ENCODE data around the gene FEZF2.

Gene FEZF2

DNA sequence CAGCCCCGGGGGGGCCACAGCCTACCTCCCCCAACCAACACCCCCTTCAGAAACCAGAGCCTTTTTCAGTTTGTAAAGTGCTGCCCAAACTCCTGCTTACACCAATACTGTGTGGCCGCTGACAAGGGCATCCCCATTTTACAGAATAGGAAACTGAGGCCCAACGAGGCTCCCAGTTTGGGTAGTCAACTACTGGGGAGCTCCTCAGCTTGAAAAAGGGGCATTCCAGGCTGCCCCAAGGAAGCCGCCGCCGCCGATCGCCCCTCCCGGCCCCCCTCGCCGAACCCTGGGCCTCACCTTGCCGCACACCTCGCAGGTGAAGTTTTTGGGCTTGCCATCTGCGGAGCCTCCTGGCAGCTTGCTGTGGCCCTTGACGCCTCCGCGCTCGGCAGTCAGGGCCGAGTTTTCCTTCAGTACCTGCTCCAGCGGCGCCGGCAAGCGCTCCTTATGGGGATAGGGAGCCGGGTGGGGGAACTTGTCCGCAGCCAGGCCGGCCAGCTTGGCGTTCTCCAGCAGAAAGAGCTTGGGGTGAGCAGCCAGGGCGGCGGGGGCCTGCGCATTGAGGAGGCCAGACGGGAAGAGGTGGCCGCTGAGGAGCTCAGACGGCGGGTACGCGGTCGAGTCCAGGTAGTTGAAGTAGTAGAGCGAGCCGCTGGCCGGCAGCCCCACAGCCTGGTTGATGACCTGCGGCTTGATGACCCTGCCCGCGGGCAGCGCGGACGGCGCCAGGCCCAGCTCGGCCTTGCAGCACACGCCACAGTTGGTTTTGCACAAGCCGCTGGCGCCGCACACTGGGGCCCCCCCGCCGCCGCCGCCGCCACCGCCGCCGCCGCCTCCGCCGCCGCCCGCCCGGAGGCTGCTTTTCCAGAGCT lies 1.4 kb downstream of the FEZF2 start:
- DNase-seq, result no peak

DNA sequence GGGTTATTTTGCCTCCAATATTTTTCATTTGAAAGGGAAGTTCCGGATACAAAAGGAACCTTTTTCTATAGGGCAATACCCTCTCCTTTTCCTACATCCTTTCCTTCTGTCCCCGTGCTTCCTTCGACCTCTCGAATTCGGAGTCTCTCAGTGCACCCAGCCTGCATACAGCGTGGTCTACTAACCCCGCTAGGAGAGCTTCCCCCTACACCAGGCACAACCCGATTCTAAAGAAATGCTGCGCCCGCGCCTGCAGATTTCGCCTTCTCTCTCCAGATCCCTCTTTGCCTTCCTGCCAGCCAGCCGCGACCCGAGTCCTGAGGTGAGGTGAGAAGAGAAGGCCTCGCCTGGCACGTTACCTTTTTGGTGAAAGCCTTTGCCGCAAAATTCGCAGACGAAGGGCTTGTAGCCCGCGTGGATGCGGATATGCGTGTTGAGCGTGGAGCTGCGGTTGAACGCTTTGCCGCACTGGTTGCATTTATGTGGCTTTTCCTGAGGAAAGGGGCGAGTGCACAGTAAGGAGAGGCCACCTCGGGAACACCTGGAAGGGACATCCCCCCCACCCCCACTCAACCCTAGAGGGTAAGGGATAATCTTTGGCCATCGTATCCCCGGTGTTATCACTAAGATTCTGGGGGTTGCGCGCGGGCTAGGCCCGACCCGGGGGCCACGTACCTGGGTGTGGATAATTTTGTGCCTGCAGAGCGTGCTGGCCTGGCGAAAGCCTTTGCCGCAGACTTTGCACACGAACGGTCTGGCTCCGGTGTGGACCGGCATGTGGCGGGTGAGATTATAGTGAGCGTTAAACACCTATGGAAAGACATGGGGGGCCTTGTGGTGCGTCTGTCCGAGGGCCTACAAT lies 2.3 kb downstream of the FEZF2 start:
- no peak for DNase-seq

DNA sequence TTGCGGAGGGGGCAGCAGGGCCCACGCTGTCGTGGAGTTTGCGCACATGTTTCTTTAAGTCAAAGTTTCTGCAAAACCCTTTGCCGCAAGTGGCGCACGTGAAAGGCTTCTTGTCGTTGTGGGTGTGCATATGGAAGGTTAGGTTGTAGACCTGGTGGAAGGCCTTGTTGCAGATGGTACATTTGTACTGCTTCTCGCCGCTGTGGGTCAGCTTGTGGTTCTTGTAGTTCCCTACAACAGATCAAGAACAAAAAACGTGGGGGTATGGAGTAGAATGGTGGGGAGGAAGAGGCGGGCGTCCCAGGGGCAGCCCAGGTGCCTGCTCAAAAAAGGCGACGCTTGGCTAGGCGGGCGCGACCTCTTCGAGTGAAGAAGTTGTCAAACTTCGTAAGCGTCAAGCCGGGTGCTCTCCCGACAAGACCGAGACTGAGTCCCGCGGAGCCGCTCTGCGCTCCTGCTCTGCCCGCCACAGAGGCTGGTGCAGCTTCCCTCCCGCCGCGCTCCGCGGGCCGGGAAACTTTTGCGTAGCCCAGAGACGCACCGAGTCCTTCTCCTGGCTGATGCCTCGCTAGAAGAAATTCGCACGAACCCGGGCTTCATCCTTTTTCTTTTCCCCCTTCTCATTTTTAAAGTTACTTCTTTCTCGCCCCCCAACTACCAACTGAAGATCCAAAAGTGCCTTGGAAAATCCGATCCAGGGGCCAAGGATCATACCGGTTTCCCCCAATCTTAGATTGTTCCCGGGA lies 3.1 kb downstream of the FEZF2 start:
- no peak for DNase-seq

DNA sequence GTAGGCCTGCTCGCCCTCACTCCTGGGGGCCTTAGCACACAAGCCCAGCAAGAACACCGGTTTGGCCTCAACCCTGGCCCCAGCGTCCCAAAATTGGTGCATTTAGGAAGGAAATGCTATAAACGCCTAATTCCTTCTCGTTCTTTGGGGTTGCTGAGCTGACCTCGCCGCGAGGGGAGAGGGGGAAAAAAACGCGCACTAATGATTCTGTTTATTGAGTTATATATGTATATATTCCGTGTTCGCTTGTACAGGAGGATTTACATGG lies 3.9 kb downstream of the FEZF2 start:
- DNase-seq, result no peak

DNA sequence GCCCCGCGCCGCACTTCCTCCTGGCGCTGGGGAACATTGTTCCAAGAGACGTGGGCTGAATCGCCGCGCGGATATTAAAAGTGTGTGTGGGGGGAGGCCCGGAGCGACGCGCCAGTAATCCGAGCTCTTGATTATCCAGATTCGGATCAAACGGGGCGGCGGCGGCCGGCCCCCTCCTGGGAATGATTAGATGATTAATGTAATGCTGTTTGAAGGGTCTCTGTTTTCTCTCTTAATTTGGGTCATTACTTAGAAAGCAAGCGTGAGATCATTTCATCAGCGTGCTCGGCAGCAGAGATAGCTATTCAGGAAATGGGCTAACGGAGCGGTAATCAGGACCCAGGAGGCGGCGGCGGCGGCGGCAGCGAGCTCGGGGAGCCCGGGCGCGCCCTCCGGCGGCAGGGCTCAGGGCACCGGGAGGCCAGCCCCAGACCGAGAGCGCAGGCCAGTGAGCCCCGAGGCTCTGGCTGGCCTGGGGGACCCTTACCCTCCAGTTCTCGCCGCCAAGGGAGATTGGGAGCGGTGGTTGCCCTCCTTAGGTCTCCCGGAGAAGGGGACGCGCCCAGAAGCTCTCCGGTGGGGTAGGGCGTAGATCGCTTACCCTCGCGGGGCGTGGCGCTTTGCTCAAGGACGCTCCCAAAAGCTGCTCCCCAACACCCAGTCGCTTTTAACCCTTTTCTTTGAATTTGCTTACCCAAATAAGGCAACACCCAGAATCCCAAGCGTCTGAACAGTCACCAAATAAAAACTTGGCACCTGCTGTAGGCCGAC lies 4.5 kb downstream of the FEZF2 start:
- DNase-seq, result no peak

DNA sequence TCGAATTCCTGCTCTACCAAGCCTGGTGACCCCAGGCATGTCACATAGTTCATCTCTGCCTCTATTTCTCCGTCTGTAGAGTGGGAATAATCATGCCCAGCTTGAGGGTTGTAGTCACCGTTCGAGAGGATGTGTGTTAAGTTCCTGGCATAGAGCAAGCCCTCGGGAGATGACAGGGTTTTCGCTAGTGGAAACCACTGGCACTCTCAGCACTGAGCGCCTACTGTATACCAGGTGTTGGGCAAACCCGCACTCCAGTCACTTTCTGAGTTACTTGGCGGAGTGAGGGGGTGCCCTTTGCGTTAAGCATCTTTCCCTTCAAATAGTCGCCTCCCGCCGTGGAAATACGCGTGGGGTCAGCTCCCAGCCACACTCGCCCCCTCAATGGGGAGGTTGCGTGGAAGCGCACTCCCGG lies 5.1 kb downstream of the FEZF2 start:
- DNase-seq, result no peak

DNA sequence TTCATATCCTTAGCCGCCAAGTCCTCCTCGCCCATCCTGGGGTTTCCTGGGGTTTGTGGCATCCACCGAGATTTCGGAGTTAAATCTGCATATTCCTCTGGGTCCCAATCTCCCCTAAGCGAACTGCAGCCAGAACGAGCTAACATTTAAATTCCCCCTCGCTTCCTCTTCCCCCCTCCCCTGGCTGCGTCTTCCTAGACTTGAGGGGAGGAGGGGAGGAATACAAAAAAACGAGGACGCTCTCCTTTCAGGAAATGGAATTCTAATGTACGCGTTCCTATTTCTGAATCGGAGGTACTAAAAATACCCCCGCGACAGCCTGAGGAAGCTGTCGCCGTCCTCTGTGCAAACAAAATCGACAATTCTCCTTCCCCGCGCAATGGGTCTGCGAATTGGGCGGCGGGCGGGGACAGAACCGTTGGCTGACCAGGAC lies 5.6 kb downstream of the FEZF2 start:
- DNase-seq, result no peak

DNA sequence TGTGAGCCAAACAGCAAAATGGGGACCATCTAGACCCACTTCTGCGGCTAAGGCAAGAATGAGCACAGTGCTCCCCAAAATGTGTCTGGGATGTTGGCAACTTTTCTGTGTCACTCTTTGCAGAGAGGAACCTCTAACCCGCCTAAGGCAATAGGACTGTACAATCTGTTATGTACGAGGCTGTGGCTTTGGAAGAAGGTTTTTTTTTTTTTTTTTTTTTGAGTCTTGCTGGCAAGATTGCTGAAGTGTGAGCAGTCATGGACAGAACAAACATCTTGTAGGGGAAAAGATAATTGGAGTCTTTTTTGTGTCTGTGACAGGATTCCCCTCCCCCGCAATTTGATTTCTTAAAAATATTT lies 7.2 kb downstream of the FEZF2 start:
- no peak for DNase-seq

DNA sequence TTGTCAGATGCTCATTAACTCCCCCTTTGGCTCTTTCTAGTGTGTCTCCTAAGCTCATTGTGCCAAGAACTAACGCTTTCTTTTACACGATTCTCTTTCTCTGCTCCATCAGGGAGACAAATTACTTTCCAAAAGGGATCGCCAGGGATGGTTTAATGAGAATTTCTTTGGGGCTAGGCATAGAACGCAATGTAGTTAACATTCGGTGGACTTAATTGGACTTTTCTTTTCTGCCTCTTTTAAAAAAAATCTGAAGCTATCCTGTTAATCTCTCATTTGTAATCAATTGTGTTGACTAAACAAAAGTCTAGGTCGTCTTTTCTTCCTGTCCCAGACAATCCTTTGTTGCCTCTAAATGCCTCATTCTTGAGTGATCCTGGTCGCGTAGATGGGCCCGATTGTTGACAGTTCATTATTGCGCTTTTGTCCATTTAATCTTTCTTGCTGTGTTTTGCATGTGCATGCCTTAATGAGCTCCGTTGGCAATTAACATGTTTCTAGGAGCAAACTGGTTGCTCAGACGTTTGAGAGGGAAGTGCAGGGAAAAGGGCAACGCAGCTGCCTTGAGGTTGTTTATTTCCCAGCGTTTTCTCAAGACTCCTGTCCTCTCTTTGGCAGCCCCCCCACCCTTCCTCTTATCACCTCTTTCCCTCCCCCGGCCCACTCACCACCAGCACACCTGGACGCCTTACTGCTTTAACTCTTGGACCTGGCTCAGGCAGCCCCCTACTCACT lies 7.8 kb downstream of the FEZF2 start:
- no peak for DNase-seq

DNA sequence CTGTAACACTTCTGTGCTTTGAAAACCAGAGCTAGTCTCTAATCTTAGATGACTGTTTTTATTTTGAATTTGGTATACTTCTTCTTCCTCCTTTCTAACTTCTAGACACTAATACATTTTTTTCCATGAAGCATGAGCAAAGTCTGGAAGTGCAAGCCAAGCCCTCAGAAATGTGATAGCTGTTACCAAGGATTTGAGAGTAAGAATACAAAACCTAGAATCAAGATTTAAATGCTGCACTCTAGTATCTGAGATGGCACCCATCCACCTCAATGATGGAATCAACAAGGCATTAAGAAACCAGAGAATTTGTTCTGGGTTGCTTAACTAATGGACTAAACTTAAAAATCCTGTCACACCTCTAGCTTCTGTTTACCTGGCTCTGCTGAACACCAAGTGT lies 9.2 kb downstream of the FEZF2 start:
- DNase-seq, result no peak

DNA sequence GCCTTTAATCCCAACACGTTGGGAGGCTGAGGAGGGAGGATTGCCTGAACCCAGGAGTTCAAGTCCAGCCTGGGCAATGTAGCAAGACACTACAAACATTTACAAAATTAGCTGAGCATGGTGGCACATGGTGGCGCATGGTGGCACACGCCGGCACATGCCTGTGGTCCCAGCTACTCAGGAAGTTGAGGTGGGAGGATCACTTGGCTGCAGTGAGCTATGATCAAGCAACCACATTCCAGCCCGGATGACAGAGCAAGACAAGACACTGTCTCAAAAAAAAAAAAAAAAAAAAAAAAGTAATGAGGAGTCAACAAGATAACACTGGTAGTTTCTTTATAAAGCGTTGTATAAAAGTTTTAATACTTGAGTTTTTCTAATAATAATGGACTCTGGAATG lies 10.1 kb downstream of the FEZF2 start:
- no peak for DNase-seq

DNA sequence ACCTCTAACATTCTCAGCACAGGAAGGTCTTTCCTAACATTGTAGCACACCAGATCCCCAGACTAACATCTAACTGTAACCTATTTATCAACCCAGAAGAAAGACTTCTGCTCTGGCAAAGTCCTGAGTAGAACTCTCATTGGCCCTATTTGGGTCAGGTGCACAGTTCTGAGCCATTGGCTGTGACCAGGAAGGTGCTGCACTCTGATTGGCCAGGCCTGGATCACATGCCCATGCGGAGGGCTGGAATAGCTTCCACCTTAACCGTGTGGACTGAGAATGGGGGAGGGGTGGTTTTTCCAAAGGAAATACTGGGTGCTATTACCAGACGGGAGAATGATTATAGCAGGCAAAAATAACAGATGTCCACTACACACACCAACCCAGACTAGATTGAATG lies 11.5 kb downstream of the FEZF2 start:
- DNase-seq, result no peak

DNA sequence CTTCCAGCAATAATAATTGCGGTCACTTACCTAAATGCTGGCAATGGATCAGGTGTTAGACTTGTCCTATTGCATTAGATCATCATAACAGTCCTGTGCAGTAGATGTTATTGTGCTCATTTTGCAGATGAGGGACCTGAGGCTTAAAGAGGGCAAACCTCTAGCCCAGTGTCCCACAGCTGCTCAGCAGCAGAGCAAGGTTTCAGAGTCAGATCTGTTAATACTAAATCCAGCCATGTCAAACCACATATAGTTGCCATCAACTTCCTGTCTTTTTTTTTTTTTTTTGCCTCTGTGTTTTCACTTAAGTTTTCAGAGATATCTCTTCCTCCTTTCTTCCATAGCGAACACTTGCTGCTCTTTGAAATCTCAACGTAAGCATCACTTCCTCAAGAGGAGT lies 12.1 kb downstream of the FEZF2 start:
- no peak for DNase-seq

DNA sequence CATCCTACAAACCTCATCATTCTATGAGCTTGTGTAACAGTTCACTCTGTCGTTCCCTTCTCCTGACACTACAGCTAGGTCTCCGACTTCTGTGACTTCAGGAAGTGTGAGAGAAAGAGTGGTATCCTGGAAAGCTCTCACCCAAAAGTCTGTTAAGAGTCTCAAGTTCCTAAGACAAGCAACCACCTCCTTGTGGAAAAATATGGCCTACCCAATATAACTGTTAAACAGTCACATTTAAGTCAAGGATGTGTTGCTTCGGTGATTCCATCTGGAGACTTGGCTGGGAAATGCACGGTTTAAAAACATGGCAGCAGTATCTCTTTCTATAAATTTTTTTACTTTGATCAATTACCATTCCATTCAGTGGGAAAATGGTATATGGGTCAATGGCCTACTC lies 13.8 kb downstream of the FEZF2 start:
- DNase-seq, result no peak

DNA sequence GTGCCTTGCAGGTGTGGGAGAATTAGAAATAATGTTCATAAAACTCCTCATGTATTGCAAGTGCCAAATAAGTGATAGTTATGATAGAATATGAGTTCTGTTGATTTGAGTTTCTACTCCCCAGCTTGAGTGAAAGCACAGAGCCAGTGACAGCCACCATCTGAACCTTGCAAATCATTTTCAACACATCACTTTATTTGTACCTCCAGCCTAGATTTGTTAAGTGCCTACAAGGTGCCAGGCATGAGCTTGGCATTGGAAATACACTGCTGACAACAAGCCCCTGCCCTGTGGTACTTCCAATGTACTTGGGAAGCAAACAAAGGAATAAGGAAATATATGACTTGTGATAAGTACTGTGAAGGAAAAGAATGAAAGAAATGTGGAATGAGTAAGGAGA lies 17.0 kb downstream of the FEZF2 start:
- DNase-seq, result no peak

DNA sequence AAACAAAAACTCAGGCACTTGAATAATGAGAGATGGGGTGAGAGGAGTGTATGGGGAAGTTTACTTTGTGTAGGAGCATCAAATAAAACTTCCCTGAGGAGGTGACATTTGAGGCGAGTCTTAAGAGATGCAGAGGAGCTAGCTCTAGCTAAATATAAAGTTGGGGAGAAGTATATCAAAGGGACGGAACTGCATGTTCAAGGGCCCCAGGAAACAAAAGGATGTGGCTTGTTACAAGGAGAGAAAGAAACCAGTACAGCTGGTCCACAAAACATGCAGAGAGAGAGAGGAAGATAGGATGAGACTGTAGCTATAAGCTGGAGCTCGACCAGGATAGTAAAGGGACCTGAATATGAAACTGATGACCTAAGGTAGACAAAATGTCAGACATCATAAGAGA lies 17.6 kb downstream of the FEZF2 start:
- no peak for DNase-seq

DNA sequence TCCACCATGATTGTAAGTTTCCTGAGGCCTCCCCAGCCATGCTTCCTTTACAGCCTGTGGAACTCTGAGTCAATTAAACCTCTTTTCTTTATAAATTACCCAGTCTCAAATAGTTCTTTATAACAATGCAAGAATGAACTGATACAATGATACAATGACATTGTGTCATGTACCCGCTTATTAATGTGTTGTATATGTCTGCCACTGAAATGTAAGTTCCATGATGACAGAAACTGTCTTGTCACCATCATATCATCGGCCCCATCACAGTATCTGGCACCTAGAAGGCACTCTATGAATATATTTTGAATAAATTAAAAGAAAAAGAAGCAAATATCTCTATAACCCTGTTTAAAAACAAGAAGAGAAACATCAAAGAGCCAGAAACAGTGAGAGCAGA lies 29.6 kb downstream of the FEZF2 start:
- DNase-seq, result no peak

DNA sequence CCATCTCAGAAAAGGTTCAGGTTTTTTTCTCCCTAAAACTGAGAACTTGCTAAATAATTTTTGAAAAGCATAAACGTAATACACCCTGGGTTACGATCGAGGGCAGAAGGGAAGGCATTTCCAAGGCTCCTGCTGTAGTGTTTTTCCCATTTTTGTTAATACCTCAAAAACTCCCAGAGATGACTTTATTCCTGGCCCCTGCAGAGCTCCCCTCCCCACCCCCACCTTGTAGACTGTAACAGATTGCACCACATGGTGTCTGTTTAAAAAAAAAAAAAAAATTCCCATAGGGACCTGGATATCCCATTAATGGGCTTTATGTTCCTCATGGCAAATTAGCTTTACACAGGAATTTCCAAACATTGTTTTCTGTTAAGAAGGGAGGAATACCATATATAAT lies 38.2 kb downstream of the FEZF2 start:
- no peak for DNase-seq

DNA sequence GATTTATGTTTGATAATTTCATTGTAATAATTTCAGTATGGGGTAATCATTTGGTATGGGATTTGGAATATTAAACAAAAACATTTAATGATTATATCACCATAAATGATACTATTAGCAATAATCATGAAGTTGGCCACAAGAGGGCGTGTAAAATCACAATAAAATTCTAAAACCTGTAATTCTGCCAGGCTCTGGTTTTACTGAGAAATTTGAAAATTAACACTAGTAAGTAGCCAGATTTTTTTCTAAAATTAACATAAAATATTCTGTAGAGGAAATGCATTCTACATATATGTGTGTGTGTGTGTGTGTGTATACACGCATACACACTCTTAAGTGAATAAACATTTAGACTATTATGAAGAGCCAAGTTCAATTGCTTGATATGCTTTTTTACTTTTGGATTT lies 40.5 kb downstream of the FEZF2 start:
- no peak for DNase-seq

DNA sequence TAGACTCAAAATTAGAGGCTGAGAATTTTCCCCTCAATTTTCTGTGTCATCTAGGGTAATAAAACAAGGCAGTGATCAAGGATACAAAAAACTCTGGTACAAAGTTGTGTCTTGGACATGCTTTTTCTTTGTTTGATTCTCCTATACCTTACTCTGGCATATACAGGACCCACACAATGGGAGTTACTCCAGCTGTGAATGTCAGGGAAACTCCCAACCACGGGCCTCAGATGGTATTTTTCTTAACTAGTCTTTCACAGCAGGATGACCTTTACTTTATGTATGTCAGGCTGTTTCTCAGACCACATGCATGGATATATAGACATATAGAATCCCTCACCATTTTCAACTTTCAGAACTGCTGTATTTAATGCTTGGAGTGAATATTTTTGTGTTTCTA lies 41.3 kb downstream of the FEZF2 start:
- DNase-seq, result no peak

DNA sequence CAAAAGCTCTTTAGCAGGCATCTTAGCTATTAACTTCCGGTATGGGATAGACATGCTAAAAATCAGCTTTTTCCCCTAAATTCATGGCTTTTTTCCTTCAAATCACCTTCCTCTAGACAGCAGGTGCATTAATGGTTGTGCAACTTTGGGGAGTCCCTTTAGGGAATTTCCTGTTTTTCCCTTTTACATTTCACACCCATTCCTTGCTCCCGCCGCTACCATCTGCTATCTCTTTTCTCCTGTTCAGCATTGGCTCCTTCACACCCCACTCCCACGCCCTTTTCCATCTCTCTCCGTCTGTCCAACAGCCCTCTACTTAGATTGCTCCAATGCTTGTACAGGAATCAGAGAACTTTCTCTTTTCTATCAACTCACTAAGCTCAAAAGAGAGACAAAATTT lies 43.4 kb downstream of the FEZF2 start:
- no peak for DNase-seq

DNA sequence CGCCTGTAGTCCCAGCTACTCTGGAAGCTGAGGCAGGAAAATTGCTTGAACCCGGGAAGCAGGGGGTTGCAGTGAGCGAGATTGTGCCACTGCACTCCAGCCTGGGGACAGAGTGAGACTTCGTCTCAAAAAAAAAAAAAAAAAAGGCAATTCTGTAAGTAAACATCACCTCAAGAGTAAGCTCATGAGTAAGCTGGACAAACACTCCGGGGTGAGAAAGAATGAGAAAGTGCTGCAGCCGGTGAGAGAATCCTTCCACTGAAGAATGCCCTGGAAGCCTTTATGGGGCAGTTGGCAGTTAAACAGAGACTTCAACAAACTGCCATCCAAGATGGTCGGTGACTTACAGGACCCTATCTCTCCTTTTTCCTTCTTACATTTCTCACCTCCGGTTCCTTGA lies 47.5 kb downstream of the FEZF2 start:
- no peak for DNase-seq

Data from activated CD8-positive, alpha-beta memory T cell treated with anti-CD3 and anti-CD28 coated beads for 24 hours (primary cell).